Kidney epithelial cell (primary cell): ENCODE measurements around the gene BMP6. TPM values are rescaled to one million over a fixed set of nuclear protein-coding genes. Genes with fewer than 3 reads are reported as not detected.
A peak's percentile ranks its signal among the peaks of the same experiment; 100 is the strongest.

Source experiments
- DNase-seq: peaks from one replicate; pipeline ENCODE4 v3.0.0-alpha.2; 2010; ENCODE audit warnings: low read depth
- H3K27me3 ChIP-seq: 2 replicates; pipeline ENCODE4 v1.6.0; 2011; ENCODE audit warnings: low read length; ENCODE audit not compliant: control insufficient read depth, insufficient read depth
- H3K36me3 ChIP-seq: 2 replicates; pipeline ENCODE4 v1.5.1; 2011; ENCODE audit warnings: low read length; ENCODE audit not compliant: control insufficient read depth, insufficient read depth
- H3K4me3 ChIP-seq: 2 replicates; pipeline ENCODE4 v1.5.1; 2011; ENCODE audit warnings: low read depth, mild to moderate bottlenecking, control low read depth, low read length
- total RNA-seq: library from RNA; depleted of rRNA; stranded (reverse); fragments of >200 nt; gene quantifications from 2 replicates; pipeline ENCODE4 v1.2.3, GENCODE V29; 2015
- TF ChIP-seq, protein P1 (sequence below): IDR thresholded peaks from 2 replicates; pipeline ENCODE4 v1.5.1; 2011; ENCODE audit warnings: mild to moderate bottlenecking, moderate library complexity, low read length, control low read depth, inconsistent platforms; ENCODE audit not compliant: insufficient read depth, poor library complexity, severe bottlenecking

The BMP6 gene
- total RNA-seq, 1 donor from 2014 or later = 1.1 TPM

DNA sequence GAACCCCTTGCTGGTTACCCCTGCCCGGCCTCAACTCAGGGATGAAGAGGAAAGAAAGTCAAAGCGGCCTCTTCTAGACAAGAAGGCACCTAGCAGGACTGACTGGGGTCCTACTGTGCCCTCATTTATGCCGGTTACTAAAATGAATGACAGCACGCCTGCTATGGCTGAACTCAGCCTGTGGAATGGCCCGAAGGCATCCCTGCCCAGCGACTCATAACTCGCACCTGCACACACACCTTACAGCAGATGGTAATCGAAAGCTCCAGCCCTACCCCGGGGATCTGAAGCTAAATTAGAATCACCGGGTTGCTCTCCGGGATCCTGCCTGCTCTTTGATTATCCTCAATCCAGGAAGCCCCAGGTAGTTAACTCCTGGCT lies 185.4 kb downstream of the BMP6 start:
- DNase-seq = no peak
- H3K4me3 ChIP-seq = peak overlapping the region; percentile 61
- TF ChIP-seq, protein P1, sequence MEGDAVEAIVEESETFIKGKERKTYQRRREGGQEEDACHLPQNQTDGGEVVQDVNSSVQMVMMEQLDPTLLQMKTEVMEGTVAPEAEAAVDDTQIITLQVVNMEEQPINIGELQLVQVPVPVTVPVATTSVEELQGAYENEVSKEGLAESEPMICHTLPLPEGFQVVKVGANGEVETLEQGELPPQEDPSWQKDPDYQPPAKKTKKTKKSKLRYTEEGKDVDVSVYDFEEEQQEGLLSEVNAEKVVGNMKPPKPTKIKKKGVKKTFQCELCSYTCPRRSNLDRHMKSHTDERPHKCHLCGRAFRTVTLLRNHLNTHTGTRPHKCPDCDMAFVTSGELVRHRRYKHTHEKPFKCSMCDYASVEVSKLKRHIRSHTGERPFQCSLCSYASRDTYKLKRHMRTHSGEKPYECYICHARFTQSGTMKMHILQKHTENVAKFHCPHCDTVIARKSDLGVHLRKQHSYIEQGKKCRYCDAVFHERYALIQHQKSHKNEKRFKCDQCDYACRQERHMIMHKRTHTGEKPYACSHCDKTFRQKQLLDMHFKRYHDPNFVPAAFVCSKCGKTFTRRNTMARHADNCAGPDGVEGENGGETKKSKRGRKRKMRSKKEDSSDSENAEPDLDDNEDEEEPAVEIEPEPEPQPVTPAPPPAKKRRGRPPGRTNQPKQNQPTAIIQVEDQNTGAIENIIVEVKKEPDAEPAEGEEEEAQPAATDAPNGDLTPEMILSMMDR = no peak
- H3K36me3 ChIP-seq = no peaks in the 10 kb centered on the region
- peaks cover 14% of the 10 kb centered on the region for H3K27me3 ChIP-seq

DNA sequence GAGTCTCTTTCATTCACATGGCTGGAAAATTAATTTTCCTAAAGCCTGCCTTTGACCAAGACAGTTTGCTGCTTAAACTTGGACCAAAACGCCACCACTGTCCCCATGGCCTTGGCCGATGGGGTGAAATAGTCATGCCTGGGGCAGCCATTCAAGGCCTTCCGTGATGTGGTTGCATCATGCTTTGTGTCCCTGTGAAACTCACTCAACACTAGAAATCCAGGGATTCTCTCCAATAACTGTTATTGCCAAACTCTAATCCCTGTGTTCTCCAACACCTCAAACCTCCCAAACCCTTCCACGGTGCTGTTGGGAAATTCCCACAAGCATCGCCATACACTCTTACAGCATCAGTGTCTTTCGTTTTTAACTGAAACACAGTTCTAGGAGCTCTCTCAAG lies 186.1 kb downstream of the BMP6 start:
- H3K36me3 ChIP-seq = no peaks in the 10 kb centered on the region
- peaks cover 14% of the 10 kb centered on the region for H3K27me3 ChIP-seq
- no peak for DNase-seq
- TF ChIP-seq, protein P1 = no peak
- H3K4me3 ChIP-seq = no peak overlapping the region

DNA sequence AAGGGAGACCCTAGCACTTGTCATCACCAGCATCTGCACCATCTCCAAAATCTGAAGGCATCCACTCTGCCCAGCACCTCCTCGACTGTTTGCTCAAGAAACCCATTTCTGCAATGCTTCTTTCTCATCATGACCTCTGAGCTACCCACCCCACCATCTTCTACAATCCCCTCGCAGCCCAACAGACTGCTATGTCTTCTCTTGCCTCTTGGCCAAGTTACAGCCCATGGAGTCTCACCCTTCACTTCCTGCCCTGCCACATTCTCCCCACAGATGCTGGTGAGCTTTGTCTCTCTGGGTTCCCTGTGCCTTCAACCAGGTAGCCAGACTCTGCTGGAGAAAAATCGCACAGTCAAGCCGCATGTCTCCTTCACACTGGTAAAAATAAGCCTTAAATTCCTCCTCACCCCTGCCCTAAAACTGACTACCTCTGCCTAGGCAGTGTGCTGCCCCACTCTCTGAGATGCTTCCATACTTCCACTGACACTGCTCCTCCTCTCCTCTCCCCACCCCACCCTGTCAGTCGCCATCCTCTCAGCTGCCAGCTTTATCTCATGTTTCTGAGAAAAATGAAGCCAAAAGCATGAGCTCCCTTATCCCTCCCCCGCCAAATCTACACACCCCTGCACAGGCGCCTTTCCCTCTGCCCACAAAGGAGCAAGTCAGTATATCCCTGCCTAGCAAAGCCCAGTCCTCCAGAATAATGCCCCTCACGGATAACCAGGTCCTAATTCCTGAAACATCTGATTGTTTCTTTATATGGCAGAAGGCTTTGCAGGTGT lies 187.0 kb downstream of the BMP6 start:
- TF ChIP-seq, protein P1 = no peak
- no peak for DNase-seq
- Histone ChIP-seq H3K27me3 (peaks cover 14% of the 10 kb centered on the region), H3K36me3 (no peaks in the 10 kb centered on the region), H3K4me3 (no peak overlapping the region)

DNA sequence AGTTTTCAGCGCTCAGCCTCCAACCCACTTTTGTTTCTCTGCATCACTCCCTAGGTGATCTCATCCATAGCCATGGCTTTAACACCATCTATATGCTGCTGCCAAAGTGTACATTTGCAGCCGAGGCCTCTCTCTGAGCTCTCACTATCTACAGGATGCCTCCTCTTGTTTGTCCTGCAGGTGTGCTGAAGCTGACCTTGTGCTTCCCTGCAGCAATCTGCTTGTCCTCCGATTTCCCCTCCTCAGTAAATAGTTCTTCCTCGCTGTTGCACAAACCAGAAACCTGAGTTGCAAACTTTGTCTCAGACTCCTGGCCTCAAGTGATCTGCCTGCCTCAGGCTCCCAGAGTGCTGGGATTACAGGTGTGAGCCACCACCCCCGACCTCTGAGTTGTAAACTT lies 188.4 kb downstream of the BMP6 start:
- DNase-seq = no peak
- Histone ChIP-seq H3K36me3 (no peaks in the 10 kb centered on the region), H3K27me3 (peaks cover 14% of the 10 kb centered on the region), H3K4me3 (no peak overlapping the region)
- TF ChIP-seq, protein P1 = no peak

DNA sequence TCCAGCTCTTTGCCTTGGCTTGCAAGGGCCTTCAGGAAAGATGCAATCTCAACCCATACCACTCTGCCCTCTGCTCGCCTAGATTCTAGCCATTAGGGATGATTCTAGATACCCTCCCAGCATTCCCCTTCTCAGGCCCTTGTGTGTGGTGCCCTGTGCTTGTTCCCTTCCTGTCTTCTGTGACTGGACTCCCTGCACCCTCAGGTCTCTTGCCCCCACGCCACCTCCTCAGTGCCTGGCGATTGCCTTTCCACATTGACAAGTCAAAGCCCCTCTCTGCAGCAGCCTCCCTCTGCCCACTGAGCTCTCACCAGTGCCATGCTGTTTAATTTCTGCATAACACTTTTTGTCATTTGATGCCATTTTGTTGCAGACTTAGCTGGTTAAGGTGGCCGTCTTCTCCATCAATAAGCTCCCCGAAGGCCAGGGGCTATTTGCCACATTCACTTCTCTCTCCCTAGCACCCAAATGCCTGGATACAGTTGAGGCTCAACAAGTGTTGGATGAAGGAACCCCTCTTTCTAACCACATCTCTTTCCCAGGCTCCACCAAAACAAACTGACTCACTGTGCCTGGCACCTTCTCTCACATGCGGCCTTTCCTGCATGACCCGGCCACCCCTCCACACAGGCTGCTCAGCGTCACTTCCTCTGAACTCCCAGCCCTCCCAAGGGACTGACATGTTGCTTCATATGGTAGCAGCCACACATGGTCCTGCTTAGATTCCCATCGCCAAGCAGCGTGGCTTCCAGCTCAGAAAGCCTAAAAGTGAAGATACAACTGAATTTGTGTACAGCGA lies 189.3 kb downstream of the BMP6 start:
- Histone ChIP-seq H3K4me3 (no peak overlapping the region), H3K27me3 (peaks cover 14% of the 10 kb centered on the region), H3K36me3 (no peaks in the 10 kb centered on the region)
- no peak for DNase-seq
- TF ChIP-seq, protein P1 = no peak

DNA sequence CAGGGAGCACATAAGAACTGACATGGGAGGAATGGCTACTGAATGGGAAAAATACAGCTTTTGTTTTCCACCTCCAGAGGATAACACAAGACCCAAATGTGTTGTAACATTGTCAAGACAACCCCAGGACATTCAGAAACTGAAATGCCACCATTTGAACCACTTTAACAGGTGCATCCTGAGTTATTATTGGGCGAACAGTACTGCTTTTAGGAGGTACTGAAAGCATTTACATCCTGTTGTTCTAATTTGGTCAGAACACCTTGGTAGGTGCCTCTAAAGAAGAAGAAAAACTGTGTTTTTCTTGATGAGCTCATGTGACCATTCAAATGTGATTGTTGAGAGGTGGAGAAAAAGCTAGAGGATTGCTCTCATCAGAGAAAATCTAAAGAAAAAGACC lies 191.1 kb downstream of the BMP6 start:
- TF ChIP-seq, protein P1 = no peak
- Histone ChIP-seq H3K4me3 (no peak overlapping the region), H3K27me3 (peaks cover 14% of the 10 kb centered on the region), H3K36me3 (no peaks in the 10 kb centered on the region)
- no peak for DNase-seq
